GM12872 (cell line): ENCODE measurements around the gene RAPGEF1.

ENCODE experiments used
- CTCF ChIP-seq: IDR thresholded peaks from 3 replicates; pipeline ENCODE4 v1.5.1; 2011; ENCODE audit warnings: low read depth, mild to moderate bottlenecking, low read length, moderate library complexity; ENCODE audit not compliant: insufficient read depth

Gene RAPGEF1

GRCh38 chr9:131774636-131775035, 34.8 kb upstream of the RAPGEF1 start:
- TF ChIP-seq CTCF: no peak

GRCh38 chr9:131773911-131774379, 34.1 kb upstream of the RAPGEF1 start:
- no peak for TF ChIP-seq CTCF

- TF ChIP-seq CTCF: no peak
Observed at GRCh38 chr9:131772940-131773339, 33.1 kb upstream of the RAPGEF1 start.

- TF ChIP-seq CTCF: no peak
Observed at GRCh38 chr9:131771646-131772045, 31.8 kb upstream of the RAPGEF1 start.

- TF ChIP-seq CTCF: no peak
Observed at GRCh38 chr9:131769361-131769760, 29.5 kb upstream of the RAPGEF1 start.

GRCh38 chr9:131764568-131764967, 24.7 kb upstream of the RAPGEF1 start:
- TF ChIP-seq CTCF: no peak

- TF ChIP-seq CTCF: peak; percentile 83
Observed at GRCh38 chr9:131762356-131762932, 22.6 kb upstream of the RAPGEF1 start.
